Activated T-cell treated with anti-CD3 and anti-CD28 coated beads, Interleukin-2, amount 50 U/mL, for 24 hours (primary cell): ENCODE data around the gene TTL.
"Not testable (repeated sequence)": the region's sequence is repeated elsewhere in the genome, so short reads cannot be mapped to it uniquely, and the experiment has no call there.

Experiments
- DNase-seq: peaks from one replicate; pipeline ENCODE4 v3.0.0-alpha.2; 2020
- H3K27ac Mint-ChIP-seq: 2 replicates; pipeline ENCODE4 v1.8.0; 2020; ENCODE audit warnings: mild to moderate bottlenecking, mixed read lengths
- H3K27me3 Mint-ChIP-seq: 2 replicates; pipeline ENCODE4 v1.8.0; 2020; ENCODE audit warnings: mixed read lengths
- H3K36me3 Mint-ChIP-seq: 2 replicates; pipeline ENCODE4 v1.8.0; 2020; ENCODE audit warnings: low read depth, mixed read lengths
- H3K4me1 Mint-ChIP-seq: 2 replicates; pipeline ENCODE4 v1.8.0; 2020; ENCODE audit warnings: low read depth, mixed read lengths
- H3K4me3 Mint-ChIP-seq: 2 replicates; pipeline ENCODE4 v1.8.0; 2020; ENCODE audit warnings: mild to moderate bottlenecking, moderate library complexity, mixed read lengths
- H3K9me3 Mint-ChIP-seq: 2 replicates; pipeline ENCODE4 v1.8.0; 2020; ENCODE audit warnings: mixed read lengths

The TTL gene

DNA sequence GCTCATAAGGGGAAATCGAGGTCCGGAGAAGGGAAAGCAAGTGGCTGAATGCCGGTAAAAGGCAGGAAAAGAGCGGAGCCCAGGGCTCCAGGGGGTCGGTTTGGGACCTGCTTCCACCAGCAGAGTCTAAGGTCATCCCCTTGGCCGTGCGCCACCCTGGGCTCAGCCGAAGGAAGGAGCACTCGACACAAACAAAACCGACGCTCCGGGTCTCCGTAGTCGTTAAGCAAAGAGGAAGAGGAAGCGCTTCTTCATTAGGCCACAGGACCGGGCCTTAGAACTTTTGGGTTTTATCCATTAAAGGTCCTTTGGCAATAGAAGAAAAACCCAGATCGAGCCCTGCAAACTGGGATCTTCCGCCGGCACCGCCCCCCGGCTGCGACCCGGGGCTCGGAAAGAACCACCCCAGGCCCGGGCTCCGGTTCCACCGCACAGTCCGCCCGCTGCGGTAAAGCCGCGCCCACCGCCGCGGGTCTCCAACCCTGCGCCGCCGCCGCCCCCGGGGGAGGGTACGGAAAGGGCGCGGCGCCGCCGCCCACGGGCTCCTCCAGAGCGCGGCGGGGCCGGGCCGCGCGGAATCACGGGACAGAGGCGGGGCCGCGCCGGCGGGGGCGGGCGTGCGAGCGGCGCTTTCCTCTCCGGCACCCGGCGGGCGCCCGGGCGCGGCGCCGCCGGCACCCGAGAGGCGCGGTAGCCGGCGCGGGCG, at the start of gene TTL:
TSS of gene TTL (plus strand) at position 629 of the 706 bp plus-strand sequence. CDS start 189 bp downstream, outside the sequence.
- Mint-ChIP-seq H3K4me1 (peaks cover 43% of the 10 kb centered on the region), H3K4me3 (peak within 1 kb of the TSS; percentile 94)

DNA sequence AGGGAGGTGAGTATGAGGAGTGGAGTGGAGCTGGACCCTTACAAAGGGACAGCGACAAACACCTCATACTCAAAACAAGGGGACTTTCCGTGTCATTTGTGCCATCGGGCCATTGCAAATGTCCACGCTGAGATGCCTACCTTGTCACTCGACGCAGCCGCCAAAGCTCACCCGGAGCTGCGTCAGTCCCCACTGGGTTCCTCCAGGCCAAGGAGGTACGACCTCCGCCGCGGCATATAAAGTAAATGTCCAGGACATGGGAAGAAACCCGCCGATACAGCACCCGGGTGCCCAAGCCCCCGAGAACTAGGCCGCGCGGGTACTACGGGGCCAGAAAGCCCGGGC, 49.6 kb upstream of the TTL start:
- H3K27me3 Mint-ChIP-seq, H3K36me3 Mint-ChIP-seq, H3K9me3 Mint-ChIP-seq: not testable (repeated sequence)
- Mint-ChIP-seq H3K27ac (peak overlapping the region; percentile 82), H3K4me3 (peak overlapping the region; percentile 84), H3K4me1 (peaks cover 22% of the 10 kb centered on the region)
- DNase-seq, result peak; percentile 40

More for the DNA sequence above, at the start of gene TTL:
- DNase-seq, result peak; percentile 87
- Mint-ChIP-seq H3K9me3 (no peaks in the 10 kb centered on the region), H3K27ac (peak within 1 kb of the TSS; percentile 91), H3K27me3 (no peaks in the 10 kb centered on the region), H3K36me3 (peaks cover 40% of the 10 kb centered on the region)

DNA sequence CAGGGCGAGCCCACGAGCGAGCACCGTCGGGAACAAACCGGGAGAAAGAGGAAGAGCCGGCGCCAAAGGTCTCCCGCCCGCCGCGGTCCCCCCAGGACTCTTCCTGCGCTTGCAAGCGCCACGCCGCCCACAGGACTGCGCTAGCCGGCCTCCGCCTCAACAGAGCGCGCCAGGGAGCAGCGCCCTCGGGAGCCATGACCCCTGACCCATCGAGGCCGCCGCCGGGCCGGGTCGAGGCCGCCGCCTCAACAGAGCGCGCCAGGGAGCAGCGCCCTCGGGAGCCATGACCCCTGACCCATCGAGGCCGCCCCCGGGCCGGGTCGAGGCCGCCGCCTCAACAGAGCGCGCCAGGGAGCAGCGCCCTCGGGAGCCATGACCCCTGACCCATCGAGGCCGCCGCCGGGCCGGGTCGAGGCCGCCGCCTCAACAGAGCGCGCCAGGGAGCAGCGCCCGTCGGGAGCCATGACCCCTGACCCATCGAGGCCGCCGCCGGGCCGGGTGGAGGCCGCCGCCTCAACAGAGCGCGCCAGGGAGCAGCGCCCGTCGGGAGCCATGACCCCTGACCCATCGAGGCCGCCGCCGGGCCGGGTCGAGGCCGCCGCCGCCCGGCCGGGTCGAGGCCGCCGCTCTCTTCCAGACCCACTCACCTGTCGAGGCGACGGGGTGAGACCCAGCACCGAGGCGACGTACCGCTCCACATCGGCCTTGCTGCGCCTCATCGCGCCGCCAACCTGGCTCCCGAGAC, 49.0 kb upstream of the TTL start:
- peak overlapping the region; percentile 84 for H3K4me3 Mint-ChIP-seq
- peak; percentile 66 for DNase-seq
- peak overlapping the region; percentile 82 for H3K27ac Mint-ChIP-seq
- H3K4me1 Mint-ChIP-seq, result peaks cover 22% of the 10 kb centered on the region
- not testable (repeated sequence) for H3K9me3 Mint-ChIP-seq, H3K27me3 Mint-ChIP-seq, H3K36me3 Mint-ChIP-seq

DNA sequence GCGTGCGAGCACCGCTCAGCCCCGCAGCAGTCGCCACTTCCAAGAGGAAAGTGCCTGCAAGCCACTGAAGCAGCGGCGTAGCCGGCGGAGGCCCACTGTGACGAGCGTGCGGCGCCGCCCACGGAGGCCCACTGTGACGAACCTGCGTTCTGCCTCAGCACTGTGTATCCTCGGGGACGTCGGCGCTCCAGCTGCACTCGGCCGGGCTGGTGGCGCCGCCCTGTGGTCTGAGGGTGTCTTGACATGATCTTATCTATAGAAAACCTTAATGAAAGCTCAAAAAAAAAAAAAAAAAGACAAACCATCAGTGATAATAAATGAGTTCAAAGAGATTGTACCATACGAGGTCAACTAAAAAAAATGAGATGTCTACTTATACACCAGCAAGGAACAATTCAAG, 48.5 kb upstream of the TTL start, which contains the start of gene RGPD8:
TSS of gene RGPD8 (minus strand) at position 166 of the 400 bp plus-strand sequence. CDS start 192 bp downstream, outside the sequence.
- H3K9me3 Mint-ChIP-seq, H3K36me3 Mint-ChIP-seq: not testable (repeated sequence)
- H3K4me3 Mint-ChIP-seq, result peak within 1 kb of the TSS; percentile 84
- H3K4me1 Mint-ChIP-seq, result peaks cover 22% of the 10 kb centered on the region
- peaks cover 13% of the 10 kb centered on the region for H3K27me3 Mint-ChIP-seq
- DNase-seq, result peak; percentile 92
- peak within 1 kb of the TSS; percentile 82 for H3K27ac Mint-ChIP-seq

DNA sequence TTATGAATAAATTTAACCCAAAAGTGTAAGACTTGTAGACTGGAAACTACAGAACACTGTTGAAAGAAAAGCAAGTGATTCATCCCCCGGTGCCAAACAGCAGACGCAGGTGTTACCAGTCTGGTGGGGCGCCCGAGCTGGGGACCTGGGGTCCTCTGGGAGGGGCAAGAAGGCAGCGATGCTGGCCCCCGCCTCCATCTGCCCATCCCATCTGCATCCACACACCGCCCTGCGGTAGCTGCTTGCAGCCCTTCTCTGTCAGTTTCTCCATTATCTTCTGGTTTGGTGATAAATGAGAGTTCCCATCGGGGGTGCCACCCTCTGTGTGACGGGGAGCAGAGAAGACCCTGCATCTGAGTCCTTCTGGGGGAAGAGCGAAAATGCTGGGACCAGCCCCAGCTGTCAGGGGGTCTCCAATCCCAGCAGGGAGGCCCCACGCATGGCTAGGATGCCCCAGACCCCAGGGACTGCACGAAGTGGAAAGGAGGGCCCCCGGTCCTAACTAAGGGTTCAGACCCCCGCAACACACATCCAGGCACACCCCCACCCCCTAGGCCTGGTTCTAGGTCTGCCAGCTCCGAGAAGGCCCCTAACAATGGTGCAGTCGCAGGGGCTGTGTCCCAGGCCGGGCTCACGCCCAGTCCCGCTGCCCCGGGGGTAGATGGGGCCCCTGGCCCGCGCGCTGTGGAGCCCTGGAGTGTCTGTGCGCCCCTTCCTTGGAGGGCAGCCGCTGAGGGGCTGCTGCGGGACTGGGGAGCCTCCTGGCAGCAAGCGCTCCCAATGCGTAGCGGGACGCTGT, 47.8 kb upstream of the TTL start:
- H3K4me3 Mint-ChIP-seq, result no peak overlapping the region
- DNase-seq, result no peak
- H3K36me3 Mint-ChIP-seq, result peaks cover 10% of the 10 kb centered on the region
- no peaks in the 10 kb centered on the region for H3K9me3 Mint-ChIP-seq
- peaks cover 22% of the 10 kb centered on the region for H3K4me1 Mint-ChIP-seq
- H3K27ac Mint-ChIP-seq, result no peak overlapping the region
- peaks cover 13% of the 10 kb centered on the region for H3K27me3 Mint-ChIP-seq

DNA sequence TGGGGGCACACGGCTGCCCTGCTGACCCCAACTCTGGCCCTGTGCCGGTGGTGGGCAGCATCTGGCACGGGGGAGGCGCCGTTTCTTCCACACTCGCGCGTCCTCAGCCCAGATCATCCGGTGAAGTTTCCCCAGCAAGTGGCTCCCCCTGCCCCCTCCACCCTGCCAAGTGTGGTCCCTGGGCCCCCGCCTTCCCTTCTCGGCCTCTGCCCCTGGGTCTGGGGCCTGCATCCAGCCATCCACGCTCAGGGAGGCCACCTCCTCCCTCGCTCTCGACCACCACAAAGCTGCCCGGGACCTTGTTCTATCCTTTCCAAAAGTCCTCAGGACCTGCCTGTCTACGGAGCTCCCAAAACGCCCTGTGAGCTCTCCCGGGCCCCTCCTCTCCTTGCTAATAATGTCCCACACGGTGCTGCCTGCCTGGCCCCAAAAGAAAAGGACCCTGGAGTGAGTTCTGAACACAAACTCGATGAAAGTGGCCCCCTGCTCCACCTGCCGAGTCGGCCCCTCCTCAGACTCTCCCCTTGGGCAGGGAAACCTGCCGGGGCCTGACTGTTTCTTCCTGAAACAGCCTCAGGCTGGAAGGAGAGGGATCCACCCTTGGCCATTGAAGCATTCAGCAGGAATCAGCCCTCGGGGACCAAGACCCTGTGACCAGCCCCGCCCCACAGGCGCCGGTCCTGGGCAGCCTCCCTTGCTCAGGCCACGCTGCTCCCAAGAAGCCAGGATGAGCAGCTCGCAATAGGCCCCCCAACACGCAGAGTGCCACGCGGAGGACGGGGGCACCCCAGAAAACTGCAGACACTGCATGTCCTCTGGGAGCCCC, 46.9 kb upstream of the TTL start:
- not testable (repeated sequence) for H3K4me3 Mint-ChIP-seq, H3K9me3 Mint-ChIP-seq, H3K36me3 Mint-ChIP-seq, DNase-seq
- H3K27ac Mint-ChIP-seq, result peak overlapping the region; percentile 8
- peaks cover 20% of the 10 kb centered on the region for H3K4me1 Mint-ChIP-seq
- H3K27me3 Mint-ChIP-seq, result peaks cover 13% of the 10 kb centered on the region

DNA sequence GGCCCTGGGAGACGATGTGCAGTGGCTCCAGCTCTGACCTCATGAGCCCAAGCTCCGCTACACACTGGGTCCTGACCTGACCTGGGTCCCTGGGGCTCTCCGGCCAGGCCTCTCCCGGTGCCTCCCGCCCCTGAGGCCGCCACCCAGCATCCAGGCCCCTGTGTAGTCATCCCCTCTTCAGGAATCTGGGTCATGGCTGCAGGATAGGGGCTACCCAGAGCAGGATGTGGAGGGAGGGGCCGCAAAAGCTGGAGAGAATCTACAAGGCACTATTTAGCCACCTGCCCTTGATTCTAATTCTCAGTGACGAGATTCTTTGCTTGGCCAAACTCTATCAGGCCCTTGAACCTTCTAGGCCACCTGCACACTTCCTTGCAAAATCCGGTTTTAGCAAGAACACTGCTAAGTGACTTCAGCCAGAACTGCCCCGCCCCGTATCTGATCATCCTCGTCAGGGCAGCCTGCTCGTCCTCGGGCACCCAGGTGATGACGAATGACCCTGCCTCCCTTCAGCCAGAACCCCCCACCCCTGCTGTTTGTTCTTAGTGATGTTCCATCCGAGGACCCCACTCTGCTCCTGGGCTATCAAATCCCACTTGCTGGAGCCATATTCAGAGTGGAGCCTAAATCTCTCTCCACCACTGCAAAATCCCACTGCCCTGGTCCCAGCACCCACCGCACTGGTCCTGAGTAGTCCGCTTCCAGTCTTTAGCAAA, 46.1 kb upstream of the TTL start:
- not testable (repeated sequence) for H3K36me3 Mint-ChIP-seq, H3K9me3 Mint-ChIP-seq, DNase-seq, H3K4me3 Mint-ChIP-seq, H3K27ac Mint-ChIP-seq
- H3K4me1 Mint-ChIP-seq, result peaks cover 17% of the 10 kb centered on the region
- H3K27me3 Mint-ChIP-seq, result peaks cover 17% of the 10 kb centered on the region

DNA sequence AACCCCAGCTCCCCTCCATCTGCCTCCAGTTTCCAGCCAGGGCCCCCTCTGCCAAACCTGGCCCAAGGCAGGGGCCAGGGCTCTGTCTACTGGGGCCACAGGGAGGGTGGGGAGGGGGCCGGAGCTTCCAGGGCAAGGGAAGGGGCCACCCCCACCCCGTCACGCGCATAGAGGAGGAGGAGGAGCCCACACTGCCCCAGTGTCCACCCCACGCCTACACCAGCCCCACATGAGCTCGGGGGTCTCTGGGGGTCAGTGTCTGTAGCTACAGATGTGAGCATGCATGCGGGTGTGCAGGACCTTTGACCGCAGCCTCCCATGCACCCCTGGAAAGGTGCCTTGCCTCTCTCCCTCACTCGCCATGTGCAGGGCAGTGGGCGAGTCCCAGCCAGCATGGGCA, 45.0 kb upstream of the TTL start:
- H3K36me3 Mint-ChIP-seq, H3K4me3 Mint-ChIP-seq, H3K27ac Mint-ChIP-seq, DNase-seq, H3K4me1 Mint-ChIP-seq, H3K9me3 Mint-ChIP-seq: not testable (repeated sequence)
- H3K27me3 Mint-ChIP-seq, result peaks cover 17% of the 10 kb centered on the region

DNA sequence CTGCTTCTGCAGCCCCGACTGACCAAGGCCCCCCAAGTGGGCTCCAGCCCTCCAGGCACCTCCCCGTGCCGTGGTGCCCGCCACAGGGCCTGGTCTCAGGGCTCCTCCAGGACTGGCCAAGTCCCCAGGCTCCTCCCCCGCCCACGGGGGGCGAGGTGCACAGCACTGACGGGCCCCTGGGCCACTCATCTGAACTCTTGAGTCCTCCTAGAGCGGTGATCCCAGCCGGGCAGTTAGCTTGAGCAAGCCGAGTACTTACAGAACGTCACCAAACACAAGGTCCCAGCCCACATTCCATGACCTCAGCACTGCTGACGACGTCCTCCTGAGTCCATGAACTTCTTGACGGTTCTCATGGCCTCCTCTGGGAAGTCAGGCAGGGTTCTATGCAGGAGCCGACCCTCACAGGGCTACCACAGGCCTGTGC, 44.5 kb upstream of the TTL start:
- H3K4me1 Mint-ChIP-seq, H3K36me3 Mint-ChIP-seq, H3K27ac Mint-ChIP-seq, DNase-seq, H3K4me3 Mint-ChIP-seq, H3K9me3 Mint-ChIP-seq: not testable (repeated sequence)
- peaks cover 17% of the 10 kb centered on the region for H3K27me3 Mint-ChIP-seq

DNA sequence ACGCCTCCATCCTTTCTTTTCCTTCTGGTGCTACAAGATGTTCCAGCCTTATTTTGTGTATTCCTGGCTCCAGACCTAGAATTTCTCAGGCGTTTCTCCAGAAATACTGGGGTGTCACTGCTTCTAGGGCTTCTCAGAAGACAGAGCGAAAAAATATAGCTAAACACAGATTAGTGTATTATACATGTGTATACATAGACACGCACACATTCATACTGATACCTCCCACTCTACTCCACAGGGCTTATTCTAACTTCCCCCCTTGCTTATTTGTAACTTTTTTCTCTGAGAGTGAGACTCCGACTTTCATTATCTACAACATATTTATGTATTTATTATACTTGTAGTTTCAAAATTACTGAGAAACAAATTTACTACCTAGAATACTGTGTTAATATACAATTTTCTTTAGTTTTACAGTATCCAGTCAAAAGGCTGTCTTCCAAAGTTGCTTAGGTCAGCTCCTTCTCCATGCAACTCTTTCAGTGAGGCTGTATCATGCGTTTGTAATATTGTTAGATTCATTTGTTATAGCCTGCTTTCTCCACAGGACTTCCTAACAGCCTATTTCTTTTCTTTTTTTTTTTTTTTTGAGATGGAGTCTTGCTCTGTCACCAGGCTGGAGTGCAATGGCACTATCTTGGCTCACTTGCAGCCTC, 43.2 kb upstream of the TTL start:
- not testable (repeated sequence) for H3K4me1 Mint-ChIP-seq, H3K4me3 Mint-ChIP-seq

DNA sequence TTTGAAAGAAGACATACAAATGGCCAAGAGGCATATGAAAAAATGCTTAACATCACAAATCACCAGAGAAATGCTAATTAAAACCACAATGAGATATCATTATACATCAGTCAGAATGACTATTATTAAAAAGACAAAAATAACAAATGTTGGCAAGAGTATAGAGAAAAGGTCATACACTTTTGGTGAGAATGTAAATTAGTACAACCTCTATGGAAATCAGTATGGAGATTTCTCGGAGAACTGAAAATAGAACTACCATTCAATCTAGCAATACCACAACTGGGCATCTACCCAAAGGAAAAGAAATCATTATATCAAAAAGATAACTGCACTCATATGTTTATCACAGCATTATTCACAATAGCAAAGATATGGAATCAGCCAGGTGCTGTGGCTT, 37.7 kb upstream of the TTL start:
- H3K27ac Mint-ChIP-seq, H3K36me3 Mint-ChIP-seq, H3K9me3 Mint-ChIP-seq, H3K4me1 Mint-ChIP-seq, DNase-seq, H3K4me3 Mint-ChIP-seq, H3K27me3 Mint-ChIP-seq: not testable (repeated sequence)

More for the DNA sequence above, 43.2 kb upstream of the TTL start:
- peaks cover 17% of the 10 kb centered on the region for H3K27me3 Mint-ChIP-seq
- DNase-seq, H3K9me3 Mint-ChIP-seq, H3K27ac Mint-ChIP-seq, H3K36me3 Mint-ChIP-seq: not testable (repeated sequence)

DNA sequence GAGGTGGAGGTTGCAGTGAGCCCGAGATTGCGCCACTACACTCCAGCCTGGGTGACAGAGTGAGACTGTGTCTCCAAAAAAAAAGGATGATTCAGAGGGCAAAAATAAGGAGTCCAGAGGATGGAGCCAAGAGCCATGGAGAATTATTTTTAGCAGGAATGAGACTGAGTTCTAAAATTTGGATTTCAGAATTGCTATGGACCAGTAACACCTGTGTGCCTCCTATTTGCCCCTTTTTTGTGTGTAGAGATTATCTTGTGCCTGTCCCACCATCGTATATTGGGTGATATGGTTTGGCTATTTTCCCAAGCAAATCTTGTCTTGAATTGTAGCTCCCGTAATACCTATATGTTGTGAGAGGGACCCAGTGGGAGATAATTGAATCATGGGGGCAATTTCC, 32.1 kb upstream of the TTL start:
- DNase-seq, result no peak
- peaks cover 4% of the 10 kb centered on the region for H3K9me3 Mint-ChIP-seq
- H3K27ac Mint-ChIP-seq, result no peak overlapping the region

DNA sequence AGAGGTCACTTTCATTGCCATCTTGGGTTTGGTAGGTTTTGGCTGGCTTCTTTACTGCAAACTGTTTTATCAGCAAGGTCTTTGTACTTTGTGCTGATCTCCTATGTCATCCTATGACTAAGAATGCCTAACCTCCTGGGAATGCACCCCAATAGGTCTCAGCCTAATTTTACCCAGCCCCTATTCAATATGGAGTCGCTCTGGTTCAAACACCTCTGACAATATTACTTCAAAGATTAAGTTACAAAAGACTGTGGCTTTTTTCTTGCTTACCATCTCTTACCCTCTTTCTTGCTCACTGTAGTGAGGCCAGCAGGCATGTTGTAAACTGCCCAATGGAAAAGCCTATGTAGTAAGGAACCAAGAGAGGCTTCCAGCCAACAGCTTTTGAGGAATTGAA, 30.6 kb upstream of the TTL start:
- Mint-ChIP-seq H3K4me1 (no peaks in the 10 kb centered on the region), H3K27me3 (no peaks in the 10 kb centered on the region), H3K27ac (no peak overlapping the region), H3K4me3 (no peak overlapping the region), H3K36me3 (no peaks in the 10 kb centered on the region), H3K9me3 (peaks cover 4% of the 10 kb centered on the region)
- DNase-seq, result no peak

More for the DNA sequence above, 32.1 kb upstream of the TTL start:
- Mint-ChIP-seq H3K27me3 (no peaks in the 10 kb centered on the region), H3K4me3 (no peak overlapping the region), H3K36me3 (no peaks in the 10 kb centered on the region), H3K4me1 (no peaks in the 10 kb centered on the region)
